Measurements from ENCODE around the gene RAD51B.

GRCh38 chr14:68645371-68645770, 825.8 kb downstream of the RAD51B start:
- no peak for TF ChIP-seq JUNB (CRISPR knock-in tag; conservative IDR thresholded peaks at IDR 0.05)
- TF ChIP-seq CTCF (IDR thresholded peaks at IDR 0.05 in 2 of 3, conservative IDR thresholded peaks at IDR 0.05 in 1 of 3; ENCODE audit: insufficient read depth in 2 of 3, low read depth in 1 of 3, low read length in 3 of 3), result no peak
- TF ChIP-seq GMEB1 (CRISPR knock-in tag; IDR thresholded peaks at IDR 0.05), result no peak
- TF ChIP-seq E2F3 (CRISPR knock-in tag; IDR thresholded peaks at IDR 0.05), result no peak
- TF ChIP-seq ETV6 (IDR thresholded peaks at IDR 0.05; ENCODE audit: borderline replicate concordance in 1 of 2, low read depth in 2 of 2, low read length in 1 of 2), result no peak
- no peak for TF ChIP-seq ETV6 (CRISPR knock-in tag; IDR thresholded peaks at IDR 0.05; ENCODE audit: borderline replicate concordance)

Measured in K562 (cell line).